OCI-M1 (cell line): ENCODE data around the gene DYNLT1.
"Not testable (repeated sequence)": the region's sequence is repeated elsewhere in the genome, so short reads cannot be mapped to it uniquely, and the experiment has no call there.

Experiments used
- DNase-seq: peaks from one replicate; lab custom pipeline; 2025; lab: John Stamatoyannopoulos, UW

Gene DYNLT1

DNA sequence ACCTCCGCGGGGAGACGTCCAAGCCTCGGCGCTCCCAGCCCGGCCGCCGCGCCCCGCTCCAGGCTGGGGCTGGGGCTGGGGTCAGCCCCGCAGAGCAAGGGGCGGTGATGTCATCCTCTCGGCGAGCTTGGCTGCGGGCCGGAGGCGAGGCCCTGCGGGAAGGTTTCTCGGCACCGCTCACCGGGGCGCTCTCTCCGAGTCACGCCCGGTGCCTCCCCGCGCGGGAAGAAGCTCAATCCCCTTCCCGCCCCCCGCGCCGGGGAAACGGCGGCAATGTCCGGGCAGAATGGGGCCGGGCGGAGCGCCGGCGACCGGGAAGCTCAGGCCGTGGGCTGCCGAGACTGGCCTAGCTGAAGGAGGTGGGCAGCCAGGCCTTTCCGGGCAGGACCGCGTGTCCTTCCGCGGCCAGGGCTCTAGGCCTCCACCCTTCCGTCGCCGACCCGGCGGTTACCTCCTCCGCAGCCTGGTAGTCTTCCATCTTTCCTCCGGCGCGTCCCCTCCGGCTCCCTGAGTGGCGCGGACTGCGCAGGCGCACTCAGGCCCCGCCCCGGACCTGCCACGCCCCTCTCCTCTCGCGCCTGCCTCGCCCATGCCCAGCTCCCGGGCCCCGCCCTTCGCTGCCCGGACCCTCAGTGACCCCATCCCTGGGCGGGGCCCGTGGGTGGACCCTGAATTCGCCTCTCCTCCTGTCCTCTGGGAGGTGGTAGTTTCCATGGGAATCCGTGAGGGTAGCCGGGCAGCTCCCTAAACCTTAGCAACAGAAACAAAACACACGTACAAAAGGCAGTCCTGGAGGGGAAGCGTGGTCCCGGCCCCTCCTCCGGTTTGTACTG is at the start of gene DYNLT1:
TSS of gene DYNLT1 (minus strand) at position 513 of the 833 bp plus-strand sequence. CDS start at position 478, 35 bp downstream.
- peak; percentile 96 for DNase-seq

DNA sequence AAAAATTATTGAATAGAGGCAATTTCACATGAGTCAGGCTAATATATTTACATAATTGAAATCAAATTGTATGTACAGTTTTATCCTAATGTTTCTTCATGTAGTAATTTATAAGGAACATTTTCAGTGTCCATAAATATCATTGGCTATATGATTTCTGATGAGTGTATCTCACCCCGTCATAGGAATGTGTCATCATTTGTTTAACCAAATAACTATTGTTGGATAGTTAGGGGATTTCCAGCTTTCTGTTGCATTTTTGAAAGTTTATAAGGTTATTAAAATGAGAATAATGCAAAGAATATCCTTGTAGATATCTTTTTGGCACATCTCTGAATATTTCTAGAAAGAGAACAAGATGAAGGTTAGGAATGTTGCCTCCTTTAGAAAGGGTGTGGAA is 44.3 kb upstream of the DYNLT1 start:
- DNase-seq, result no peak

DNA sequence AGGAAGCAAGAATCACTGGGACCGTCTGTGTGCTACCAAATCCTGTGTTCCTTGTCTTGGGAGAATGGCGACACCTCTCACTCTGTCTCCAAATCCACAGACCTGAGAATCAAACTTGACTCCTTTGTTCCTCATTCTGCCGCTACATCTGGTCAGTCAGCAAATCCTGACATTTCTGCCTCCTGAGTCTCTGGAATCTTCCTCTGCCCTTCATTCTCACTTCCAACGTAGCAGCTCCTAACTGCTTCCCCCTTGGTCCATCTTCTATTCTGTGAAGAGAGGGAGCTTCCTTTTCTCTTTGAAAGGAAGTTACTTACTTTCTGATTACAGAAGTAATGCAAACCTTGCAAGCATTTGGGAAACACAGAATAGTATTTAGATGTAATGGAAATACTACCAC is 43.0 kb upstream of the DYNLT1 start:
- no peak for DNase-seq

DNA sequence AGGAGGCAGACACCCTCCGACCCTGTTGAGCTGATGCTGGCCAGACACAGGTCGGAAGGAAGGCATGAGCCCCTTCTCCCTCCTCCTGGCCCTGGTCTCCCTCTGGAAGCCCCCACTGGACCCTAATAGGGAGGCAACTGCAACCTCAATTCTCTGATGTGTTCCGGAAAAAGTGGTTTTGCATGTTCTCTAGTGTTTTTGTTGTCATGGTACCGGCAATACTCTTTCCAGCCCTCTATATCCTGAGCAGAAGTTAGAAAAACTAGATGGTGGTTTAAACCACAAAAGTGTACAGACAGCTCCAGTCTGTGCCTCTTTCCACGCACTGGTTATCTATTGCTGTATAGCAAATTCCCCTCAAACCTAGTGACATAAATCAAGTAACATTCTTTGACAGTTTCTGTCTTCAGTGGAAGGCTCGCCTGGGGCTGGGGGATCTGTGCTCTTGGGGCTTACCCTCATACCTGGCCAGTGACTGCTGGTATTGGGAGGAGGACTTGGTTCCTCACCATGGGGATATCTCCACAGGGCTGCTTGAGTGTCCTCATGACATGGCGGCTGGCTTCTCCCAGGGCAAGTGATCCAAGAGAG is 42.3 kb upstream of the DYNLT1 start:
- no peak for DNase-seq

DNA sequence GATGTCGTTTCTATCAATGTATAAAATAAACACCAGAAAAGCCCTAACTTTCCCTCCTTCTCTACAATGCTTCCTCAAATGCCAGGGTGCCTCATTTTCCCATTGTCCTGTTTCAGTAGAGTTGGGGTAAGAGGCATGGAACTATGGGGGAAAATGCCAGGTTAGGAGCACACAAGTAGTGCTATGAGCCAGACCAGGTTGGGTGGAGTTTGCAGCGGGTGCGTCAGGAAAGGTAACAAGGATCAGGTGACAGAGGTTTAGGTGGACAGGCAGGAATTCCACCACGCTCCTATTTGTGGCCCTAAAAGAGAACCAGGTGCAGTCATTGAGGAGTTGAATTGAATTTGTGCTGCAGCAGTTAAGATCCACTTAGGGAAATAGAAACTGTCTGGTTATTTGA is 41.8 kb upstream of the DYNLT1 start:
- DNase-seq, result no peak

DNA sequence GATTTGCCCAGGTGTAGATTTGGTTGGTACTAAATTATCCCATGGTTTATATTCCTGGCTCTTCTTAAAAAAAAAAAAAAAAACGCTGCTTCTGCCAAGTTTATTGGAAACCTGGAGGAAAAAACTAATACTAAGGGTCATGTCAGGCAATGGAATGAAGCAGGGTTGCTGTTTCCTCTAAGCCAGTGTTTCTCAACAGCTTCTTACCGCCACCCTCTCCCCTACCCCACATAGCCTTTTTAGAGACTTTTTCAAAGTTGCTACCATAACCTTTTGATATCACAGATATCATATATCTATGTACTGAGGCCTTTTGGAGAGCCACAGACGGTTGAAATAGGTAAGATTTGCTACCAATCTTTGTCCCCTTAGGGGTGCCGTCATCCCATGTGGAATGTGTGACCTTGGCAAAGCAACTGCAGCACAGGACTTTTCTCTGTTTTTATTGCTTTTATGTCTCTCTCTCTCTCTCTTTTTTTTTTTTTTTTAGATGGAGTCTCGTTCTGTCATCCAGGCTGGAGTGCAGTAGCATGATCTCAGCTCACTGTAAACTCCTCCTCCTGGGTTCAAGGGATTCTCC is 40.3 kb upstream of the DYNLT1 start:
- DNase-seq, result no peak

DNA sequence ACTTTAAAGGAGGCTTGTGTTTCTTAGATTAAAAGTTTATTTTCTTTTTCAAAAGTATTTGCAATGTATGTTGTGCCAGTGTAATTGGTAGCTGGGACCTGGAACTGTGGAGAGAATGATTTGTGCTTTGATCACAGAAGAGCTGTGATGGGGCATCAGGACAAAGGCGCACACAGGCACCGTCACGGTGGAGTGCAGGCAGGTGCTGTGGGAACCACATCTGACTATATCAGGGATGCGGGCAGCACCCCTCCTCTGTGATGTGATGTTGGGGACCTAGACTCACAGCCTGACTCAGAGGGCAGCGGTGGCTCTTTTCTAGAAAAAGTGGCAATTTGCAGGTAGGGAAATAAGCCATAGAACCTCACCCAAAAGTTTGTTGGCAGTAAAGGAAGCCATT is 39.8 kb upstream of the DYNLT1 start:
- DNase-seq, result no peak

DNA sequence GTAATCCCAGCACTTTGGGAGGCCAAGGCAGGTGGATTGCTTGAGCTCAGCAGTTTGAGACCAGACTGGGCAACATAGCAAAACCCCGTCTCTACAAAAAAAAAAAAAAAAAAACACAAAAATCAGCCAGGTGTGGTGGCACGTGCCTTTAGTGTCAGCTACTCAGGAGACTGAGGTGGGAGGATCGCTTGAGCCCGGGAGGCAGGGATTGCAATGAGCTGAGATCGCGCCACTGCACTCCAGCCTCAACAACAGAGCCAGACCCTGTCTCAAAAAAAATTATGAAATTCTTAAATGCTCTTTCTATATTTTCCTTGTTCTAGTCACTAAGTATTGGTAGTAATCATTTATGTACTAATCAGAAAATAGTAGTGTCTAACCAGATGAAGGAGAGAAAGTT is 35.9 kb upstream of the DYNLT1 start:
- DNase-seq, result no peak

DNA sequence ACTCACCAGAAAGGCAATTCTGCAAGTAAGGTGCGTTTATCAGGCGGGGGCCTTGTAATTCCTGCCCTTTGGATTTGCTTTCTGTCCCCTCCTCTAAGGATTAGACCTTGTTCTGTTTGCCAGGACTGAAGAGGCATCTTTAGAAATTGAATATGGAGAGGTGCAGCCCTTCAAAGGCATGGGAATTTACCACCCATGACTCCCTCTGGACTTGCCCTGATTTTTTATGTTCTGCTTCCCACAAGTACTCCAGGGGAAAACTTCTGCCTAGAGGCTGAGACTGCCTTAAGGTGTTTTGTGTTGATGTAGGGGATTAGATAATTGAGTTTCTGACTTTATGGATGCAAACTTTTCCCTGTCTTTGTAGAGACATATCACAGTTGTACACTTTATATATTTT is 35.5 kb upstream of the DYNLT1 start:
- DNase-seq, result no peak

DNA sequence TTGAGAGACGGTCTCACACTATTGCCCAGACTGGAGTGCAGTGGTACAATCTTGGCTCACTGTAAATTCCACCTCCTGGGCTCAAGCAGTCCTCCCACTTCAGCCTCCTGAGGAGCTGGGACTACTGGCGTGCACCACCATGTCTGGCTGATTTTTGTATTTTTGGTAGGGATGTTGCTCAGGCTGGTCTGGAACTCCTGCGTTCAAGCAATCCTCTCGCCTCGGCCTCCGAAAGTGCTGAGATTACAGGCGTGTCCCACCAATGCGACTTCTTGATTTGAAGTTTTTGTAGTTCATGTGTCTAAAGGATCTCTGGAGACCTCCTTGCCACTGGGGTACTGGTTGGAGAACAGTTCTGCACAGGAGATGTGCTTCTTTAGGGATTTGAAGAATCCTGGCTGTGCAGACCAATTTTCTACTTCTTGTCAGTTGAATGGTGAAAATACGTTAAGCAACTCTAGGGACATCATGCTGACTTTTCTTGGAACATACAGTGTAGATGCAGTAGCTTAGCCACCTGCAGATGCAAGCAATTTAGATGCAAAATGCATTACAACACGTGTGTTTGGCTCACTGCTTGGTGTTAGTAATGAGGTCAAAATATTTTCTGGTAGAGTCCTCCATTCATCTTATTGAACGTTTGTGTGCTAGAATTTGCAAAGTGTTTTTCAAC is 33.5 kb upstream of the DYNLT1 start:
- DNase-seq, result no peak

DNA sequence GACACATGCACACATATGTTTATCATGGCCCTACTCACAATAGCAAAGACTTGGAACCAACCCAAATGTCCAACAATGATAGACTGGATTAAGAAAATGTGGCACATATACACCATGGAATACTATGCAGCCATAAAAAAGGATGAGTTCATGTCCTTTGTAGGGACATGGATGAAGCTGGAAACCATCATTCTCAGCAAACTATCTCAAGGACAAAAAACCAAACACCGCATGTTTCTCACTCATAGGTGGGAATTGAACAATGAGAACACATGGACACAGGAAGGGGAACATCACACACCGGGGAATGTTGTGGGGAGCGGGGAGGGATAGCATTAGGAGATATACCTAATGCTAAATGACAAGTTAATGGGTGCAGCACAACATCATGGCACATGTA is 32.6 kb upstream of the DYNLT1 start:
- DNase-seq, result not testable (repeated sequence)

DNA sequence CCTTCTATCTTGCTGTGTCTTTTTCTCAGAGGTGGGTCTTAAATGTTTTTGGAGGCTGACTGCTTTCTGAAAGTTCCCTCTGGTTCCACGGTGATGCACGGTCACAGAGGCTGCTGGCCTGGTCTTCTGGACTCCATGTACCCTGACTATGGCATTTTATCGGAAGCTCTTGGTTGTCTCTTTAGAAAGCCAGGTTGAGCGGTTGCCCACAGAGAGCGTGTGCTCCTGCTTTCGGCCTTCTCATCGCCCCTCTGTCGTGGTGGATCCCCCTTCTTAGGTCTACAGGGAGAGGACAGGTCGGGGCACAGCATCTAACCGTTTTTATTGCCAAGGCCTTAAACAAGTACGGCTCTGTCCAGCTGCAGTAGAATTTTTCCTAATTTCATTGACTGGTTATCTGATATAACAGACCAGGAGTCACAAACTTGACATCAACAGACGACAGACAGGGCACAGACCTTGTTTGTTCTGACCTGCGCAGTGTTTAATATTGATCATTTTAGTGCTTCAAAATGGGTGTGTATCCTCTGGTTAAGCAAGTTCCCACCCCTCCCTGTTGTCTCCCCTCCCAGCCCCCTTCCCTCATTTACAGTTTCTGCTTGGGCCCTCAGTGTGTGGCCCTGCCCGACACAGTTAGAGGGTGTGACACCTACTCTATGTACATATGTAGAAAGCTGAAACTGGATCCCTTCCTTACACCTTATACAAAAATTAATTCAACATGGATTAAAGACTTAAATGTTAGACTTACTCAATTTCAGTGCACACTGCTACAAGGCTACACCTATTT is 30.0 kb upstream of the DYNLT1 start:
- no peak for DNase-seq

DNA sequence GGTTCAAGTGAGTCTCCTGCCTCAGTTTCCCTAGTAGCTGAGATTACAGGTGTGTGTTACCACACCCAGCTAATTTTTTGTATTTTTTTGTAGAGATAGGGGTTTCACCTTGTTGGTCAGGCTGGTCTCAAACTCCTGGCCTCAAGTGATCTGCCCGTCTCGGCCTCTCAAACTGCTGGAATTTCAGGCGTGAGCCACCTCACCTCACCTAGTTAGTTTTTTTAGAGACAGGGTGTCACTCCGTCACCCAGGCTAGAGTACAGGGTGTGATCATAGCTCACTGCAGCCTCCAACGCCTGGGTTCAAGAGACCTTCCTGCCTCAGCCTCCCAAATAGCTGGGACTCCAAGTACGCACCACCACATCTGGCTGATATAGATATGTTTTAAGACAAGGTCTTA is 28.2 kb upstream of the DYNLT1 start:
- DNase-seq, result no peak

DNA sequence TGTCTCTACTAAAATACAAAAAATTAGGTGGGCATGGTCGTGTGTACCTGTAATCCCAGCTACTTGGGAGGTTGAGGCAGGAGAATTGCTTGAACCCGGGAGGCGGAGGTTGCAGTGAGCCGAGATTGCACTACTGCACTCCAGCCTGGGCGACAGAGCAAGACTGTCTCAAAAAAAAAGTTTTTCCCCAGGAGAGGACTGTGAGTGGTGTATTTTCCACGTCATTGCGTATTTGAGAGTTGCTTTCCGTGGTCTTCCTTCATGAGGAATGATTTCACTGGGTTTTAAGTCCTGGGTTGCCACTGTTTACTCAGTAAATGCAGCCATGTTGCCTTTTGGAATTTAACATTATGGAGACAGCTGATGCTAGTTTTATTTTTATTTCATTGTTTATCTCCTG is 27.6 kb upstream of the DYNLT1 start:
- DNase-seq, result not testable (repeated sequence)

DNA sequence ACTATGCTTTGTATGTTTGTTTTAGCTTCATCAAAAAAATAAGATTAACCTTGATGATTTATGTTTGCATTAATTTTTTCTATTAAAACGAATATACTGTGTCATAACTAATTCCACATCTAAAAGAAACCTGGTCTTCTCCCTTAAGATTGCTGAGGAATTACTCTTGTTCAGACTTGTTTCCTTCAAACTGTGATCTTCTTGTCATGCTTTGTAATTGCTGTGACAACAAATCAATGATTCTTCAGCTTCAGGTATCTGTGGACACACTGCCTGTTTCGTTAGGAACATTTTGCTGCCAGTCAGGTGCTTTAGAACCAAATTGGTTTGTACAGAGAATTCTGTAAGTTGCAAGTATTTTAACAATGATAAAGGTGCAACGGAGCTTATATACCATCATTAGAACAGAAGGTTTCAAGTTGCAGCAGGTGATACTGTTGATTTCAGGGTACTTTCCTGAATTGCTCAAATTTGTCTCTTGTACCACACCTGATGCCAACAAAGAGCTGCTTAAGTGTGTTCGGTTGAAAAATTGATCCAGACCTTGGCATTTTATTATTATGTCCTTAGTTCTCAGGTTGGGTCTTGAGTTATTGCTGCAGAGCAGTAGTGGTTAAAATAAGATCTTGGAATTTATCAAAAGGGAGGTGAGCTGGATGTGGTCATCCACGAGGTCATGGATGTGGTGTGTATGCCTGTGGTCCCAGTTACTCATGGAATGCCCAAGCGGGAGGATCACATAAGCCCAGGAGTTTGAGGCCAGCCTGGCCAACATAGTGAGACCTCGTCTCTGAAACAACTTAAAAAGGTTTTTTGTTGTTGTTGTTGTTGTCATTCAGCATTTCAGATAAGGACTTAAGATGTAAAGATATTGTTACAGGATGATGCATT is 24.8 kb upstream of the DYNLT1 start:
- no peak for DNase-seq

DNA sequence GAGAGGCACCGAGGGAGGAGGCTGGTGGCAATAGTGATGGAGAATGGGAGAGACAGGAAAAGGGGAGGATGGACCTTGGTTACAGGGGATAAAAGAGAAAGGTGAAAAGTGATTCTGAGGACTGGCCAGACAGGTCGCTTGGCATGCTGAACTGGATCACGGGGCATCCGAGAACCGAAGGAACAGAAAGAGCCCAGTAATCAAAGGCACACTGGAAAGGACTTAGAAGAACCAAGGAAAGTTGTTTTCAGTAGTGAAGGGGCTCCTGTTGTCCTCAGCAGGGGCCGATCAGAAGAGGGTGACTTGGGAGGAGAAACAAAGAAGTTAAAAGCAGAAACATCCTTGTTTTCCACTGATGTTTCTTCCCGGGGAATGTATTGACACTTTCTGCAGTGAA is 24.2 kb upstream of the DYNLT1 start:
- no peak for DNase-seq

DNA sequence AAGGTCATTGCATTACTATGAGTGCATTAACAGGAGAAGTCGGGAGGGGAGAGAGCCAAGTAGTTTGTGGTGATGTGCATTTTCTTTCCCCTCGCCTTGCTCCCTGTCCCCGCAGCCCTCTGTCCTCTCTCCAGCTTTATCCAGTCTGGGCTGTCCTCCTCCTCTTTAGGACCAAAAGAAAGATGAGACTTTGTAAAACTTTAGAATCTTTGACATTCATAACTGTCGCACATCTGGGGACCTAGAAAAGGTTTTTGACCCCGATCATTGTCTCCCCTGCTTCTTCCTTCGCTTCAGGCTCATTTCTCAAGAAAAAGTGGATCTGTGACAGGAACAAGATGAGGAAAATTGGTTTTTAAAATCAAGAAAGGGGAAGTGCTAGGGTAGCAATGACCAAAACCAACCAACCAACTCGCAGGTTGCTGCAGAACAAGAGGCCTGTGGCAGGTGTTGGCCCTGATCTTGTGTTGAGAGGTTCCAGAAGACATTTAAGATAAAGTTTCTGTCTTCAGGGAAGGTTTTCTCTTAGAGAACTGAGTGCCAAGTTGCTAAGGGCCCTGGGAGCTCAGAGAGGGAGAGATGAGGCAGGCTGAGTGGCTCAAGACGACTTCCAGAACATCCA is 22.9 kb upstream of the DYNLT1 start:
- no peak for DNase-seq

DNA sequence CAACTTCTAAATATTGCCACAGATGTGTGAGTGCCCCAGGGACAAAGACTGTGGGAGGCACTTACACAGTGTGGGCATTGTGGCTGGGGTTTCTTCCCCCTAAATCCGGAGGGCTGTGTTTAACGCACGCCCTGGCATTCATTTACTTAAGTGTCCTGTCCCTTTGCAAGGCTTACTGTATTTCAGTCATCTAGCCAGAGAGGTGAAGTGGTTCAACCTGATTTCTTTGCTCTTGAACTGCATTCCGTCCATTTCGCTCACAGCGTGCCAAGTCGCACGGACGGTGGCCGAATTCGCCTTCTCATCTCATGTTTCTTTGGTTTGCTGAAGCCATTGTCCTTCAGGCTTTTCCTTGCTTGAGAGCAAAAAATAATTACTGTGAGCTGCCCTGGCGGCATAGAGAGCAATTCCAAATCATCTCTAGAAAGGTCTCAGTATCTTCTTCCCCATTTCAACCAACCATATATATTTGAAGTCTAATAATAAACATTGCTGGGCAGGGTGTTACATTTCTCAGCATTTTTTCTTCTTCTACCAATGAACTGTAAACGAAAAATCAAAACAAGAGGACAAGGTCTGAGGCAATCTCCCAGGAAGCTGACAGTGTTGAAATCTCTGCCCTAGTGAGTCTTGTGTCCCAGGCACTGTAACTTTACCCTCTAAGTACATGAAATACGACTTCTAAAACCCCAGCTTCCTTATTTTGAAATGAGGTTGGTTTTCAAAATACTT is 22.3 kb upstream of the DYNLT1 start:
- DNase-seq, result peak; percentile 75

DNA sequence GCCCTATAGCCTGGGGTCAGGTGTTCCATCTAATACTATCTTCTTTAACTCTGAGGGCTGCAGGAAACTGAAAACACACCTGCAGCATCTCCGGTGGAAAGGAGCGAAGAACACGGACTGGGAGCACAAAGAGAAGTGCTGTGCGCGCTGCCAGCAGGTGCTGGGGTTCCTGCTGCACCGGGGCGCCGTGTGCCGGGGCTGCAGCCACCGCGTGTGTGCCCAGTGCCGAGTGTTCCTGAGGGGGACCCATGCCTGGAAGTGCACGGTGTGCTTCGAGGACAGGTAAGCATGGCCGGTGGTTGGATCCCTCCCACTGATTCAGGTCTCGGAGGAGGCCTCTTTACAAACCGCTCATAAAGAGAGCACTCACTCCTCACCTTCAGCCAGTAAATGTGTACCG is 20.8 kb upstream of the DYNLT1 start:
- DNase-seq, result no peak

DNA sequence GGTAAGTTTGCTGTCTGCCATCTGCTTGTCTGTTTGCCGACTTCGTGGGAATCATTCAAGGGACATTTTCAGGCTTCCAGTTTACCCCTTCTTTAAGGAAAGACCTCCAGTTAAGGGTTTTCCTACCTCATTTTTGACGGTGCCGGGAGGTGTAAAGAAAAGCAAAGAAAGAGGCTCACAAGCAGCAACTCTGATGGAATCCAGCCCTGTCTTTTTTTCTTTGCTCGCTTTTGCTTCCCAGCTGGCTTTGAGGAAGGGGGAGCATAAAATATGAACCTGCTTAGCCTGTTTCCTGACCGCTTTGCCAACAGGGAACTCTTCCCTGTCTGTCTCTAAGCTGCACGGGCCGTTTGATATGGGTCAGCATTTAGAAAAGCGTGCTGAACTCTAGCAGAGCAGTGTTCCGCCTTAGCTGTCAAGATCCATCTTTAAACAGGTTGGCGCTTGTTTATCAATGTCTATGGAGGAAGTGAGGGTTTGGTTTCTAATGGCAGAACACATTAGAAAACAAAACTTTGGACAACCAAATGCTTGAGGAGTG is 19.2 kb upstream of the DYNLT1 start:
- DNase-seq, result no peak
